NCI-H82 (cell line): ENCODE results near the gene SVEP1.
"Not testable (repeated sequence)": the region's sequence is repeated elsewhere in the genome, so short reads cannot be mapped to it uniquely, and the experiment has no call there.

ENCODE experiments used
- DNase-seq: peaks from one replicate; lab custom pipeline; 2025; lab: John Stamatoyannopoulos, UW

Gene SVEP1

GRCh38 chr9:110444911-110445310 is 134.6 kb downstream of the SVEP1 start:
- DNase-seq = no peak

GRCh38 chr9:110443866-110444220 is 135.7 kb downstream of the SVEP1 start:
- DNase-seq = no peak

GRCh38 chr9:110443146-110443865 is 136.2 kb downstream of the SVEP1 start:
- peak; percentile 87 for DNase-seq

GRCh38 chr9:110440796-110441195 is 138.7 kb downstream of the SVEP1 start:
- no peak for DNase-seq

- peak; percentile 22 for DNase-seq
Measured at GRCh38 chr9:110440172-110440571, 139.4 kb downstream of the SVEP1 start.

GRCh38 chr9:110432253-110432652 is 147.3 kb downstream of the SVEP1 start:
- no peak for DNase-seq

- peak; percentile 22 for DNase-seq
Measured at GRCh38 chr9:110429453-110429852, 150.1 kb downstream of the SVEP1 start.

GRCh38 chr9:110427497-110428104 is 151.9 kb downstream of the SVEP1 start:
- DNase-seq = peak; percentile 70

- DNase-seq = no peak
Measured at GRCh38 chr9:110426052-110426709, 153.4 kb downstream of the SVEP1 start.

- DNase-seq = no peak
Measured at GRCh38 chr9:110414471-110414870, 165.1 kb downstream of the SVEP1 start.

GRCh38 chr9:110410961-110411360 is 168.6 kb downstream of the SVEP1 start:
- no peak for DNase-seq

- no peak for DNase-seq
Measured at GRCh38 chr9:110408598-110408997, 170.9 kb downstream of the SVEP1 start.

GRCh38 chr9:110405858-110406443 is 173.6 kb downstream of the SVEP1 start:
- DNase-seq = no peak

GRCh38 chr9:110404473-110404872 is 175.1 kb downstream of the SVEP1 start:
- DNase-seq = no peak

- DNase-seq = no peak
Measured at GRCh38 chr9:110399983-110400382, 179.6 kb downstream of the SVEP1 start.

- DNase-seq = not testable (repeated sequence)
Measured at GRCh38 chr9:110398992-110399391, 180.5 kb downstream of the SVEP1 start.

- no peak for DNase-seq
Measured at GRCh38 chr9:110391826-110392485, 187.6 kb downstream of the SVEP1 start.

GRCh38 chr9:110389148-110389750 is 190.3 kb downstream of the SVEP1 start:
- peak; percentile 18 for DNase-seq

- DNase-seq = no peak
Measured at GRCh38 chr9:110383491-110383890, 196.1 kb downstream of the SVEP1 start.

- no peak for DNase-seq
Measured at GRCh38 chr9:110382731-110383130, 196.8 kb downstream of the SVEP1 start.

- DNase-seq = no peak
Measured at GRCh38 chr9:110371411-110372007, 208.0 kb downstream of the SVEP1 start.

- no peak for DNase-seq
Measured at GRCh38 chr9:110370315-110370714, 209.2 kb downstream of the SVEP1 start.
